RKO (cell line): ENCODE measurements around the gene ZNF227.
A peak's percentile ranks its signal among the peaks of the same experiment; 100 is the strongest.
"Not testable (repeated sequence)": the region's sequence is repeated elsewhere in the genome, so short reads cannot be mapped to it uniquely, and the experiment has no call there.

ENCODE experiments used
- DNase-seq: peaks from one replicate; pipeline ENCODE4 v3.0.0-alpha.2; 2016; ENCODE audit warnings: low spot score

Gene ZNF227

DNA sequence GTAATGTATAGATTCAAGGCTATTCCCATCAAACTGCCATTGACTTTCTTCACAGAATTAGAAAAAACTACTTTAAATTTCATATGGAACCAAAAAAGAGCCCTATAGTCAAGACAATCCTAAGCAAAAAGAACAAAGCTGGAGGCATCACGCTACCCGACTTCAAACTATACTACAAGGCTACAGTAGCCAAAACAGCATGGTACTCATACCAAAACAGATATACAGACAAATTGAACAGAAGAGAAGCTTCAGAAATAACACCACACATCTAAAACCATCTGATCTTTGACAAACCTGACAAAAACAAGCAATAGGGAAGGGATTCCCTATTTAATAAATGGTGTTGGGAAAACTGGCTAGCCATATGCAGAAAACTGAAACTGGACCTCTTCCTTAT lies 40.0 kb downstream of the ZNF227 start:
- DNase-seq = not testable (repeated sequence)

- not testable (repeated sequence) for DNase-seq
Observed at GRCh38 chr19:44253392-44253791, 41.1 kb downstream of the ZNF227 start.

- DNase-seq = no peak
Observed at GRCh38 chr19:44254496-44254895, 42.2 kb downstream of the ZNF227 start.

DNA sequence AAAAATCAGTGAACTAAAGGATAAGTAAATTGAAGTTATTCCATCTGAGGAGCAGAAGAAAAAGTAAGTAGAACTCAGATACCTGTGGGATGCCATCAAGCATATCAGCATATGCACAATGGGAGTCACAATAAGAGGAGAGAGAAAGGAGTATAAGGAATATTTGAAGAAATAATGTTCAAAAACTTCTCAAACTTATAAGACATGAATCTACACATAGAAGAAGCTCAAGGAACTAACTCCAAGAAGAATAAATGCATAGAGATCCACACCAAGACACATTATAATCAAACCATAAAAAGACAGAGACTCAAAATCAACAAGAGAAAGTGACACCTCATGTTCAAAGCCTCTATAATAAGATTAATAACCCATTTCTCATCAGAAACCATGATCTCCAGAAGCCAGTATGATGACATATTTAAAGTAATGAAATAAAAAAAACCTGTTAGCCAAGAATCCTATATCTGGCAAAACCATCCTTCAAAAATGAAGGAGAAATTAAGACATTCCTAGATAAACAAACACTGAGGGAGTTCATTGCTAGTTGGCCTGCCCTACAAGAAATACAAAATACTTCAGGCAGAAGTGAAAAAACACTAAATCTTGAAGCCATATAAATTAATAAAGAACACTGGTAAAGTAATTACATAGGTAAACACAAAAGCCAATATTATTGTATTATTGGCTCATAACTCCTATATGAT lies 43.5 kb downstream of the ZNF227 start:
- DNase-seq = no peak

DNA sequence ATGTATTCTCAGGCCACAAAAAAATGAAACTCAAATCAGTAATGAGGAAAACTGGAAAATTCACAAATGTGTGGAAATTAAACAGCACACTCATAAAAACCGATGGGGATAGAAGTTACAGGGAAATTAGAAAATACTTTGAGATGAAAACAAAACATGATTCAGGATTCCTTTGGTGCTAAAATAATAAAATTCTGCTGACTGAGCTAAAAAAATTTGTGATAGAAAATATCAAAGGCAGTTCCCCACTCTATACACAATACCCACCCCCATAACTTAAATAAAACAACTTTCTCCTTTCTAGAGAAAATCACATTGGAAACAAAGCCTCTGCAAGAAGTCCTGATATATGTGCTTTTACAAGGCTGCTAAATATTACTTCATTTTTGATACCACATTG lies 45.8 kb downstream of the ZNF227 start:
- no peak for DNase-seq

DNA sequence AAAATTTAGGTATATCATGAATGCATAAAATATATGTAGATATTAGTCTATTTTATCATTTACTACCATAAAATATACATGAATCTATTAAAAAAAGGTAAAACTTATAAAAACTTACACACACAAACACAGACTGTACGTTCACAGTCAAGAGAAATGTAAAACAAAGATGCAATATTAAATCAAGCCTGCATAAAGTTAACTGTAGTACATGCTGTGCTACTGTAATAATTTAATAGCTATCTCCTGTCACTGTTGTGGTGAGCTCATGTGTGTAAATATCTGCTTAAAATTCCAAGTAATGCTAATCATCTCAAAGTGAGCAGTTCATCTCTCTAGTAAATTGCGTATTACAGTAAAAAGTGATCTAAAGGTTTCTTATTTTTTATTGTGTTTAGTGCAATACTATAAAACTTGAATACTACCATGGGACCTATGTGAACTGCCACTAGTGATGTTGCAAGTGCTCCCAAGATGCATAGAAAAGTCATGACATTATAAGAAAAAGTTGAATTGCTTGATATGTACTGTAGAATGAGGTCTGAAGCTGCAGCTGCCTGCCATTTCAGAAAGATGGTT lies 46.6 kb downstream of the ZNF227 start:
- DNase-seq = peak; percentile 66

DNA sequence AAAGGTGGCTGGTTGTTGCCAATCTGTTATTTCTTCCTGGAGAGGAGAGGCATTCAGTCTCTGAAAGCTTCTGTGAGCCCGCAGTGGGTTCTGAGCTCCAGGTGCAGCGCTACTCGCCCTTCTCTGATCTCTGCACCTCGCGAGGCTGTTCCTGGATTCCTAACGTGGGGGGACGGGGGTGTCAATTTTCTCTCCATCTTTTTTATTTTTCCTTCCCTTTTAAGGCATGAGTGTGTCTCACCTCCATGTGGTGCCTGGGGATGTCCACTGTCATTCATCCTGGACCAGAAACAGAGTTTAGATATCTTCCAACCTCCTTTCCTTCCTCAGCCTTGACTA lies 48.0 kb downstream of the ZNF227 start:
- no peak for DNase-seq

DNA sequence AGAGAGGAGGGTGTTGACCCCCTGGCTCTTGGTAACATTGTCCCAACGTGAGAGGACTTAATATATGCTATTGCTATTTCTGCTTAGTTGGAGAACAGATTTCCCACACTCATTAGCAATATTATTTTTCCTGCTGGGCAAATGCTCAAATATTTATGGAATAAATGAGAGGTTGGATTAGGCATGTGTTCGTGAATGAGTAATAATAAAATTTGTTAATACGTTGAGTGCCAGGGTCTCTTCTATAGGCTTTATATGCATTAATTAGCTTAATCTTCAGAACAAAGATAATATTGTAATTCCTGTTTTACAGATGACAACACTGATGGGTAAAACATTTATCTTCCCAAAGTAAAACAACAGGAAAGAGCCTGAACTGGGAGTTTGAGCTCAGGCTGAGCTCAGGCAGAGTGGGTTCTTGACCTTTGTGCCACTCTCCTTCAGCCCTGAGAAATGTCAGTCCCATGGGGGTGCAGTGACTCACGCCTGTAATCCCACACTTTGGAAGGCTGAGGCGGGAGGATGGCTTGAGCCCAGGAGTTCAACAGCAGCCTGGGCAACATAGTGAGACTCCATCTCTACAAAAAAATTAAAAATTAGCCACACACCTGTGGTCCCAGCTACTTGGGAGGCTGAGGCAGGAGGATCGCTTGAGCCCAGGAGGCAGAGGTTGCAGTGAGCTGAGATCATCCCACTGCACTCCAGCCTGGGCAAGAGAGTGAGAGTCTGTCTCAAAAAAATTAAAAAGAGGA lies 48.5 kb downstream of the ZNF227 start:
- peak; percentile 12 for DNase-seq

GRCh38 chr19:44277331-44277730 lies 65.0 kb downstream of the ZNF227 start:
- no peak for DNase-seq

DNA sequence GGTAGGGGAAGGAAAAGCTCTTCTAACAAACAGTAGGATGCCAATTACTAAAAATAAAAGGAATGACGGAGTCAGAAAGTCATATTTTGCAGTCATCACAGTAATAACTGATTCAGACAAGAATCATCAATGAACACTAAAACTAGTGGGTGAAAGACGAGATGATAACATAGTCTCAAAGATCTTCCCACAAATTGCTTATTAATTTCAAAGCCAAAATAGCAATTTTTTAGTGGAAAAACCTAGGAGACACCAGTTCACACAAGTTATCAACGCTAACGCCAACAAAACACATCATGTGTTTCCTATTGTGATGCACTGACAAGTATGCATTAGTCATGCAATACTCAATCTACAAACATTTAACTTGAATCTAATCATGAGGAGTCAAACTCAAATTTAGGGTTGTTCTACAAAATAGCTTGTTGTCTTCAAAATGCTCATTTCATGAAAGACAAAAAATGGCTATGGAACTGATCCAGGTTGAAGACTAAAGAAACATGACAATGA lies 65.9 kb downstream of the ZNF227 start:
- peak; percentile 81 for DNase-seq

- no peak for DNase-seq
Observed at GRCh38 chr19:44280916-44281315, 68.6 kb downstream of the ZNF227 start.

DNA sequence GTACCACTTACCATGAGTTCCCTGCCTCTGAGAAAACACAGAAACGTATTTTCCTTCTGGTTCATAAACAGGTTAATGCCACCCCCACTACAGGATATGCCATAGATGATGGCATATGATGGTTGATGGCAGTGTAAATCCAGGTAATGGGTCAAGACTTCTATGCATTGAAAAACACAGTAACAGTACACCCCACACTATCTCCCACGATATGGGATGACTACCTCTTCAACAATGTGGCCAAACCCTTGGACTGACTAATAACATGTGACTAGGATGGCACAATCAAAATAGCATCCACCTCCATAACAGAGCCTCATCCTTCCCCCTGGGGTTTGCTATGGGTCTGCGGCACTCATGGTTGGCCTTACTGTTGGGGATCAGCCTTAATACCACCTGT lies 70.5 kb downstream of the ZNF227 start:
- peak; percentile 28 for DNase-seq

GRCh38 chr19:44284968-44285367 lies 72.6 kb downstream of the ZNF227 start:
- no peak for DNase-seq
